Measurements from ENCODE around the gene ZNF649.

DNA sequence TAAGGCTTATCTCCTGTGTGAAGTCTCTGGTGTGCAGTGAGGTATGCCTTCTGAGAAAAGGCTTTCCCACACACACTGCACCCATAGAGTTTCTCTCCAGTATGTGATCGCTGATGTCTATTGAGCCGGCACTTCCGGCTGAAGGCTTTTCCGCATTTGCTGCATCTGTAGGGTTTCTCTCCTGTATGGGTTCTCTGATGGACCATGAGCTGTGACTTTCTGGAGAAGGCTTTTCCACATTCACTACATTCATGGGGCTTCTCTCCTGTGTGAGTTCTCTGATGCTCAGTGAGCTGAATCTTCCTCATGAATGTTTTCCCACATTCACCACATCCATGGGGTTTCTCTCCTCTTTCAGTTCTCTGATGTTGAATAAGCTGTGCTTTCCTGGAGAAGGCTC lies 31.7 kb downstream of the ZNF649 start:
- TF ChIP-seq, protein P1, sequence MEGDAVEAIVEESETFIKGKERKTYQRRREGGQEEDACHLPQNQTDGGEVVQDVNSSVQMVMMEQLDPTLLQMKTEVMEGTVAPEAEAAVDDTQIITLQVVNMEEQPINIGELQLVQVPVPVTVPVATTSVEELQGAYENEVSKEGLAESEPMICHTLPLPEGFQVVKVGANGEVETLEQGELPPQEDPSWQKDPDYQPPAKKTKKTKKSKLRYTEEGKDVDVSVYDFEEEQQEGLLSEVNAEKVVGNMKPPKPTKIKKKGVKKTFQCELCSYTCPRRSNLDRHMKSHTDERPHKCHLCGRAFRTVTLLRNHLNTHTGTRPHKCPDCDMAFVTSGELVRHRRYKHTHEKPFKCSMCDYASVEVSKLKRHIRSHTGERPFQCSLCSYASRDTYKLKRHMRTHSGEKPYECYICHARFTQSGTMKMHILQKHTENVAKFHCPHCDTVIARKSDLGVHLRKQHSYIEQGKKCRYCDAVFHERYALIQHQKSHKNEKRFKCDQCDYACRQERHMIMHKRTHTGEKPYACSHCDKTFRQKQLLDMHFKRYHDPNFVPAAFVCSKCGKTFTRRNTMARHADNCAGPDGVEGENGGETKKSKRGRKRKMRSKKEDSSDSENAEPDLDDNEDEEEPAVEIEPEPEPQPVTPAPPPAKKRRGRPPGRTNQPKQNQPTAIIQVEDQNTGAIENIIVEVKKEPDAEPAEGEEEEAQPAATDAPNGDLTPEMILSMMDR (IDR thresholded peaks at IDR 0.05) = no peak
- TF ChIP-seq POLR2A (IDR thresholded peaks at IDR 0.05) = no peak
